CD14-positive monocyte (primary cell): ENCODE measurements around the gene RRM1. TPM values are rescaled to one million over a fixed set of nuclear protein-coding genes. Genes with fewer than 3 reads are reported as not detected.

Source experiments
- DNase-seq, 3 donors: peaks; one replicate each; pipeline ENCODE4 v3.0.0-alpha.2; 2011 to 2022
- H2AFZ ChIP-seq: 2 replicates; pipeline ENCODE4 v1.6.0; 2012; ENCODE audit warnings: mild to moderate bottlenecking, low read depth, low read length, inconsistent platforms; ENCODE audit not compliant: insufficient read depth, poor library complexity, severe bottlenecking
- H3K27ac ChIP-seq, 2 donors: 1 replicate in 1 of 2; 2 replicates in 1 of 2; pipeline ENCODE4 v1.5.1; 2012 to 2013; ENCODE audit warnings: low read length in 2 of 2, control low read depth in 1 of 2, inconsistent platforms in 1 of 2, low read depth in 1 of 2, mild to moderate bottlenecking in 1 of 2
- H3K27me3 ChIP-seq, 2 donors: one replicate each; pipeline versions ENCODE4 v1.6.0 to v1.6.1; 2011 to 2013; ENCODE audit warnings: low read length in 2 of 2; ENCODE audit not compliant: control insufficient read depth in 2 of 2, insufficient read depth in 2 of 2
- H3K36me3 ChIP-seq, 2 donors: replicated peaks in 1 of 2; 1 replicate in 1 of 2; 2 replicates in 1 of 2; pipeline versions ENCODE4 v1.5.1 to v1.6.1; 2012 to 2013; ENCODE audit warnings: low read length in 2 of 2, control low read depth in 1 of 2, inconsistent platforms in 1 of 2, mild to moderate bottlenecking in 1 of 2; ENCODE audit not compliant: insufficient read depth in 2 of 2, control insufficient read depth in 1 of 2
- H3K4me1 ChIP-seq, 2 donors: 1 replicate in 1 of 2; 2 replicates in 1 of 2; pipeline versions ENCODE4 v1.5.1 to v1.6.1; 2012 to 2013; ENCODE audit warnings: low read length in 2 of 2, control low read depth in 1 of 2, inconsistent platforms in 1 of 2, mild to moderate bottlenecking in 1 of 2, moderate library complexity in 1 of 2; ENCODE audit not compliant: insufficient read depth in 2 of 2, control insufficient read depth in 1 of 2
- H3K4me2 ChIP-seq: replicated peaks from 2 replicates; pipeline ENCODE3; 2012; ENCODE audit warnings: low read length, moderate library complexity, mild to moderate bottlenecking; ENCODE audit not compliant: poor library complexity, severe bottlenecking; ENCODE audit errors: extremely low read depth
- H3K4me3 ChIP-seq, 3 experiments: fragments of 200-600 bp in 1 of 3; sonication (generic) in 1 of 3; replicated peaks in 1 of 3; 1 replicate in 2 of 3; 2 replicates in 1 of 3; pipeline ENCODE4 v1.5.1; 2011 to 2013; ENCODE audit warnings: low read length in 3 of 3, mild to moderate bottlenecking in 3 of 3, control low read depth in 2 of 3, low read depth in 2 of 3, inconsistent platforms in 1 of 3, moderate library complexity in 1 of 3
- H3K79me2 ChIP-seq: 2 replicates; pipeline ENCODE4 v1.6.0; 2012; ENCODE audit warnings: mild to moderate bottlenecking, control low read depth, inconsistent platforms, low read length, moderate library complexity; ENCODE audit not compliant: insufficient read depth
- H3K9ac ChIP-seq: 2 replicates; pipeline ENCODE4 v1.6.0; 2017; ENCODE audit warnings: low read length, mild to moderate bottlenecking; ENCODE audit not compliant: insufficient read depth, poor library complexity, severe bottlenecking
- H3K9me3 ChIP-seq, 2 donors: replicated peaks in 1 of 2; 1 replicate in 1 of 2; 2 replicates in 1 of 2; pipeline versions ENCODE4 v1.5.1 to v1.6.1; 2012 to 2013; ENCODE audit warnings: low read length in 2 of 2, control low read depth in 1 of 2; ENCODE audit not compliant: control insufficient read depth in 1 of 2, insufficient read depth in 1 of 2
- H4K20me1 ChIP-seq: 2 replicates; pipeline ENCODE4 v1.6.0; 2012; ENCODE audit warnings: mild to moderate bottlenecking, low read length, control low read depth, moderate library complexity; ENCODE audit not compliant: insufficient read depth
- H3K27ac Mint-ChIP-seq, 7 donors: one replicate each; pipeline ENCODE4 v1.8.0; 2020; ENCODE audit warnings: mild to moderate bottlenecking in 7 of 7, mixed read lengths in 7 of 7, moderate library complexity in 6 of 7, inconsistent platforms in 2 of 7
- H3K27me3 Mint-ChIP-seq, 3 donors: one replicate each; pipeline ENCODE4 v1.8.0; 2021 to 2022; ENCODE audit warnings: low read depth in 3 of 3, mild to moderate bottlenecking in 3 of 3, mixed read lengths in 3 of 3, moderate library complexity in 3 of 3, inconsistent platforms in 1 of 3
- H3K36me3 Mint-ChIP-seq, 2 donors: one replicate each; pipeline ENCODE4 v1.8.0; 2020; ENCODE audit warnings: mixed read lengths in 2 of 2, inconsistent platforms in 1 of 2, mild to moderate bottlenecking in 1 of 2
- H3K4me1 Mint-ChIP-seq: one replicate; pipeline ENCODE4 v1.8.0; 2020; ENCODE audit warnings: mild to moderate bottlenecking, mixed read lengths
- H3K4me3 Mint-ChIP-seq, 2 donors: one replicate each; pipeline ENCODE4 v1.8.0; 2020; ENCODE audit warnings: mild to moderate bottlenecking in 2 of 2, mixed read lengths in 2 of 2, moderate library complexity in 1 of 2
- H3K9me3 Mint-ChIP-seq, 7 donors: one replicate each; pipeline ENCODE4 v1.8.0; 2020 to 2022; ENCODE audit warnings: mixed read lengths in 7 of 7, mild to moderate bottlenecking in 6 of 7, moderate library complexity in 6 of 7, inconsistent platforms in 2 of 7
- WGBS: methylation state at CpG from one replicate; pipeline ENCODE4 v1.1.5; 2013; ENCODE audit warnings: missing lambda C conversion rate; ENCODE audit not compliant: insufficient coverage; 5-methylcytosine and 5-hydroxymethylcytosine counted together
- intact Hi-C, 2 donors: fragments of 100-400 bp; cut with micrococcal nuclease; formaldehyde crosslinking; loops; one replicate each; pipeline versions ENCODE4 v1.15.0 to v1.15.1; 2023
- polyA plus RNA-seq, 3 donors: library from polyadenylated mRNA; depleted of rRNA in 1 of 3; unstranded in 2 of 3; stranded (reverse) in 1 of 3; fragments of 300-500 nt in 2 of 3; fragments of >200 nt in 1 of 3; fragmentation: Illumina TruSeq in 2 of 3; gene quantifications; 1 replicate in 2 of 3; 2 replicates in 1 of 3; pipeline ENCODE4 v1.2.3, GENCODE V29; 2012 to 2021
- TF ChIP-seq, protein P1 (sequence below): fragments of 200-600 bp; IDR thresholded peaks from one replicate; pipeline ENCODE4 v1.8.0; 2022; ENCODE audit warnings: antibody characterized with exemption, mild to moderate bottlenecking

The RRM1 gene
- polyA plus RNA-seq, 3 donors = 5.4 to 16.1 (median 11.5) TPM

DNA sequence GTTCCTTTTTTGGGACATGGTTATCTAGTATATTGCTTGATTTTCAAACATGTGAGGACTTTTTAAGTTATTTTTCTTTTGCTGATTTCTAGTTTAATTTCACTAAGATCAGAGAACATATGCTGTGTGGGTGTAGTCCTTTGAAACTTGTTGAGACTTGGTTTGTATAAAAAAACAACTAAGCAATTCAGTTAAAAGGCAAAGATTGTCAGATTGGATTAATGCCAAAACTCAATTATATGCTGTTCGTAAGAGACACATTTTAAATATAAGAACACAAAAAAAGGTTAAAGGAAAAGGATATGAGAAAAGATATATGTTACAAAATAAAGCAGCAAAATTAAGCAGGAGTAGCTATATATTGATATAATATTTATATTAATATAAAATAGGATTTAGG lies 17.8 kb upstream of the RRM1 start:
- Mint-ChIP-seq H3K4me3 (no peak overlapping the region), H3K27ac (no peak overlapping the region), H3K27me3 (no peaks in the 10 kb centered on the region), H3K4me1 (peaks cover 4% of the 10 kb centered on the region), H3K9me3 (no peaks in the 10 kb centered on the region), H3K36me3 (peaks cover 56 to 74% of the 10 kb centered on the region in 2 donors)
- Histone ChIP-seq H3K79me2 (peaks cover 5% of the 10 kb centered on the region), H3K36me3 (peaks cover 41 to 64% of the 10 kb centered on the region in 2 donors), H3K4me1 (no peaks in the 10 kb centered on the region), H3K27ac (no peak overlapping the region), H4K20me1 (peaks cover 8% of the 10 kb centered on the region), H2AFZ (no peak overlapping the region), H3K9me3 (no peaks in the 10 kb centered on the region), H3K4me3 (no peak overlapping the region), H3K4me2 (no peak overlapping the region), H3K27me3 (no peaks in the 10 kb centered on the region), H3K9ac (no peak overlapping the region)
- TF ChIP-seq, protein P1, sequence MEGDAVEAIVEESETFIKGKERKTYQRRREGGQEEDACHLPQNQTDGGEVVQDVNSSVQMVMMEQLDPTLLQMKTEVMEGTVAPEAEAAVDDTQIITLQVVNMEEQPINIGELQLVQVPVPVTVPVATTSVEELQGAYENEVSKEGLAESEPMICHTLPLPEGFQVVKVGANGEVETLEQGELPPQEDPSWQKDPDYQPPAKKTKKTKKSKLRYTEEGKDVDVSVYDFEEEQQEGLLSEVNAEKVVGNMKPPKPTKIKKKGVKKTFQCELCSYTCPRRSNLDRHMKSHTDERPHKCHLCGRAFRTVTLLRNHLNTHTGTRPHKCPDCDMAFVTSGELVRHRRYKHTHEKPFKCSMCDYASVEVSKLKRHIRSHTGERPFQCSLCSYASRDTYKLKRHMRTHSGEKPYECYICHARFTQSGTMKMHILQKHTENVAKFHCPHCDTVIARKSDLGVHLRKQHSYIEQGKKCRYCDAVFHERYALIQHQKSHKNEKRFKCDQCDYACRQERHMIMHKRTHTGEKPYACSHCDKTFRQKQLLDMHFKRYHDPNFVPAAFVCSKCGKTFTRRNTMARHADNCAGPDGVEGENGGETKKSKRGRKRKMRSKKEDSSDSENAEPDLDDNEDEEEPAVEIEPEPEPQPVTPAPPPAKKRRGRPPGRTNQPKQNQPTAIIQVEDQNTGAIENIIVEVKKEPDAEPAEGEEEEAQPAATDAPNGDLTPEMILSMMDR = no peak
- no peak for DNase-seq
- WGBS = no CpG with 5 or more reads among the region's 1 CpG
- intact Hi-C loops = no loop called here

DNA sequence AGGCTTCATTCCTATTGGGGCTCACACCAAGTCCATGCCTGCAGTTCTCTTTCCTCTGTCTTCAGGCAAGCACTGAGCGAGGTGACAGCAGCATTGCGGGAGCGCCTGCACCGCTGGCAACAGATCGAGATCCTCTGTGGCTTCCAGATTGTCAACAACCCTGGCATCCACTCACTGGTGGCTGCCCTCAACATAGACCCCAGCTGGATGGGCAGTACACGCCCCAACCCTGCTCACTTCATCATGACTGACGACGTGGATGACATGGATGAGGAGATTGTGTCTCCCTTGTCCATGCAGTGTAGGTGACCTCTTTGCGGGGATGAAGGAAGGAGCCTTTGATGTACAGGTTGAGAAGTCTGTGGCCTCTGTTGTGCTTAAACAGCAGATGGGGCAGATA lies 11.4 kb upstream of the RRM1 start:
- WGBS = 99% methylated on average over 7 of the region's 9 CpGs
- Mint-ChIP-seq H3K9me3 (no peaks in the 10 kb centered on the region), H3K4me3 (no peak overlapping the region), H3K36me3 (peaks cover 68 to 82% of the 10 kb centered on the region in 2 donors), H3K27ac (peak overlapping the region in 1 of 7 donors; percentile 10), H3K4me1 (peaks cover 10% of the 10 kb centered on the region), H3K27me3 (no peaks in the 10 kb centered on the region)
- Histone ChIP-seq H2AFZ (no peak overlapping the region), H3K4me1 (peaks cover 4 to 9% of the 10 kb centered on the region in 2 donors), H3K27ac (peak overlapping the region in 1 of 2 donors; percentile 2), H3K9ac (no peak overlapping the region), H4K20me1 (peaks cover 18% of the 10 kb centered on the region), H3K9me3 (no peaks in the 10 kb centered on the region), H3K27me3 (no peaks in the 10 kb centered on the region), H3K4me2 (no peak overlapping the region), H3K36me3 (peaks cover 67 to 87% of the 10 kb centered on the region in 2 donors), H3K79me2 (no peaks in the 10 kb centered on the region), H3K4me3 (no peak overlapping the region)
- no peak for DNase-seq
- TF ChIP-seq, protein P1 = no peak
- intact Hi-C loops = loop anchor here in 1 of 2 donors (10.0 kb wide), 1 partner anchor 98 kb away; no protein-coding TSS in a partner anchor
